HEK293 (cell line): ENCODE measurements around the gene DUSP3.
A peak's percentile ranks its signal among the peaks of the same experiment; 100 is the strongest.

Source experiments
- BCL11A ChIP-seq: fragments of 450-650 bp; formaldehyde crosslinking; IDR thresholded peaks from 2 replicates; pipeline ENCODE4 v1.5.1; 2016; ENCODE audit warnings: low read depth, missing biosample characterization, missing genetic modification characterization
- FEZF1 ChIP-seq: fragments of 450-650 bp; formaldehyde crosslinking; IDR thresholded peaks from 2 replicates; pipeline ENCODE4 v1.5.1; 2016; ENCODE audit warnings: missing biosample characterization, missing genetic modification characterization
- GLI4 ChIP-seq: fragments of 450-650 bp; formaldehyde crosslinking; IDR thresholded peaks from 2 replicates; pipeline ENCODE4 v1.5.1; 2016; ENCODE audit warnings: missing biosample characterization, missing genetic modification characterization
- GLIS2 ChIP-seq: fragments of 450-650 bp; formaldehyde crosslinking; IDR thresholded peaks from 2 replicates; pipeline ENCODE4 v1.5.1; 2016; ENCODE audit warnings: missing biosample characterization, missing genetic modification characterization
- HOXC10 ChIP-seq: sonication (generic); formaldehyde crosslinking; IDR thresholded peaks from 2 replicates; pipeline ENCODE4 v1.8.1; 2023; ENCODE audit warnings: mild to moderate bottlenecking, missing genetic modification reagents
- SP7 ChIP-seq: fragments of 450-650 bp; formaldehyde crosslinking; IDR thresholded peaks from 2 replicates; pipeline ENCODE4 v1.5.1; 2016; ENCODE audit warnings: missing biosample characterization, missing genetic modification characterization
- TCF7L2 ChIP-seq: IDR thresholded peaks from 2 replicates; pipeline ENCODE4 v1.6.1; 2011; ENCODE audit warnings: low read depth, mild to moderate bottlenecking, inconsistent platforms, low read length, moderate library complexity, borderline replicate concordance
- ZBTB7A ChIP-seq: fragments of 450-650 bp; formaldehyde crosslinking; IDR thresholded peaks from 2 replicates; pipeline ENCODE4 v1.5.1; 2016; ENCODE audit warnings: low read depth, missing biosample characterization, missing genetic modification characterization
- ZNF146 ChIP-seq: fragments of 450-650 bp; formaldehyde crosslinking; IDR thresholded peaks from 2 replicates; pipeline ENCODE4 v1.5.1; 2016; ENCODE audit warnings: missing biosample characterization, missing genetic modification characterization
- ZNF16 ChIP-seq: fragments of 450-650 bp; formaldehyde crosslinking; IDR thresholded peaks from 2 replicates; pipeline ENCODE4 v1.5.1; 2016; ENCODE audit warnings: low read depth, missing biosample characterization, missing genetic modification characterization
- ZNF19 ChIP-seq: fragments of 450-650 bp; formaldehyde crosslinking; IDR thresholded peaks from 2 replicates; pipeline ENCODE4; 2016; ENCODE audit warnings: missing biosample characterization, missing genetic modification characterization, low read depth
- ZNF214 ChIP-seq: fragments of 450-650 bp; formaldehyde crosslinking; IDR thresholded peaks from 2 replicates; pipeline ENCODE4 v1.5.1; 2017; ENCODE audit warnings: missing biosample characterization, mild to moderate bottlenecking, missing genetic modification characterization, borderline replicate concordance
- ZNF292 ChIP-seq: fragments of 450-650 bp; formaldehyde crosslinking; IDR thresholded peaks from 2 replicates; pipeline ENCODE4 v1.5.1; 2016; ENCODE audit warnings: low read depth, missing biosample characterization, missing genetic modification characterization, borderline replicate concordance
- ZNF433 ChIP-seq: fragments of 450-650 bp; formaldehyde crosslinking; IDR thresholded peaks from 2 replicates; pipeline ENCODE4 v1.5.1; 2016; ENCODE audit warnings: missing biosample characterization, missing genetic modification characterization, low read depth
- ZNF521 ChIP-seq: fragments of 450-650 bp; formaldehyde crosslinking; IDR thresholded peaks from 2 replicates; pipeline ENCODE4 v1.5.1; 2017; ENCODE audit warnings: missing biosample characterization, mild to moderate bottlenecking, missing genetic modification characterization
- ZNF529 ChIP-seq: fragments of 450-650 bp; formaldehyde crosslinking; IDR thresholded peaks from 2 replicates; pipeline ENCODE4 v1.5.1; 2017; ENCODE audit warnings: missing genetic modification characterization, missing biosample characterization; ENCODE audit not compliant: insufficient replicate concordance
- ZNF544 ChIP-seq: fragments of 450-650 bp; formaldehyde crosslinking; IDR thresholded peaks from 2 replicates; pipeline ENCODE4 v1.5.0; 2017; ENCODE audit warnings: missing biosample characterization, missing genetic modification characterization
- ZNF596 ChIP-seq: fragments of 450-650 bp; IDR thresholded peaks from 2 replicates; pipeline ENCODE4 v1.5.0; 2018; ENCODE audit warnings: missing biosample characterization, mild to moderate bottlenecking, missing genetic modification characterization, moderate library complexity
- ZNF600 ChIP-seq: fragments of 450-650 bp; formaldehyde crosslinking; IDR thresholded peaks from 2 replicates; pipeline ENCODE4 v1.5.1; 2016; ENCODE audit warnings: missing biosample characterization, missing genetic modification characterization
- ZNF660 ChIP-seq: fragments of 450-650 bp; IDR thresholded peaks from 2 replicates; pipeline ENCODE4 v1.5.1; 2018; ENCODE audit warnings: missing biosample characterization, mild to moderate bottlenecking, missing genetic modification characterization
- ZNF701 ChIP-seq: fragments of 450-650 bp; formaldehyde crosslinking; IDR thresholded peaks from 2 replicates; pipeline ENCODE4 v1.5.1; 2016; ENCODE audit warnings: missing biosample characterization, missing genetic modification characterization
- ZNF768 ChIP-seq: fragments of 450-650 bp; formaldehyde crosslinking; IDR thresholded peaks from 2 replicates; pipeline ENCODE4 v1.5.1; 2018; ENCODE audit warnings: missing biosample characterization, mild to moderate bottlenecking, missing genetic modification characterization
- ZNF776 ChIP-seq: fragments of 450-650 bp; formaldehyde crosslinking; IDR thresholded peaks from 2 replicates; pipeline ENCODE4 v1.5.0; 2017; ENCODE audit warnings: missing biosample characterization, missing genetic modification characterization, borderline replicate concordance
- ZNF785 ChIP-seq: fragments of 450-650 bp; formaldehyde crosslinking; IDR thresholded peaks from 2 replicates; pipeline ENCODE4 v1.5.1; 2016; ENCODE audit warnings: missing biosample characterization, missing genetic modification characterization
- ZNF843 ChIP-seq: fragments of 450-650 bp; formaldehyde crosslinking; IDR thresholded peaks from 2 replicates; pipeline ENCODE4 v1.5.1; 2016; ENCODE audit warnings: missing biosample characterization, missing genetic modification characterization
- TF ChIP-seq, protein P1 (sequence below): fragments of 450-650 bp; formaldehyde crosslinking; IDR thresholded peaks from 2 replicates; pipeline ENCODE4 v1.5.1; 2016; ENCODE audit warnings: missing biosample characterization, missing genetic modification characterization
- TF ChIP-seq, protein P2 (sequence below): fragments of 450-650 bp; formaldehyde crosslinking; IDR thresholded peaks from 2 replicates; pipeline ENCODE4 v1.5.1; 2016; ENCODE audit warnings: missing biosample characterization, missing genetic modification characterization
- TF ChIP-seq, protein P3 (sequence below): fragments of 450-650 bp; formaldehyde crosslinking; IDR thresholded peaks from 2 replicates; pipeline ENCODE4 v1.5.1; 2016; ENCODE audit warnings: missing biosample characterization, missing genetic modification characterization
- TF ChIP-seq, protein P4 (sequence below): fragments of 450-650 bp; formaldehyde crosslinking; IDR thresholded peaks from 2 replicates; pipeline ENCODE4 v1.5.1; 2016; ENCODE audit warnings: missing biosample characterization, missing genetic modification characterization, borderline replicate concordance
- TF ChIP-seq, protein P5 (sequence below): fragments of 450-650 bp; formaldehyde crosslinking; IDR thresholded peaks from 2 replicates; pipeline ENCODE4 v1.5.1; 2017; ENCODE audit warnings: missing biosample characterization, missing genetic modification characterization

Gene DUSP3

DNA sequence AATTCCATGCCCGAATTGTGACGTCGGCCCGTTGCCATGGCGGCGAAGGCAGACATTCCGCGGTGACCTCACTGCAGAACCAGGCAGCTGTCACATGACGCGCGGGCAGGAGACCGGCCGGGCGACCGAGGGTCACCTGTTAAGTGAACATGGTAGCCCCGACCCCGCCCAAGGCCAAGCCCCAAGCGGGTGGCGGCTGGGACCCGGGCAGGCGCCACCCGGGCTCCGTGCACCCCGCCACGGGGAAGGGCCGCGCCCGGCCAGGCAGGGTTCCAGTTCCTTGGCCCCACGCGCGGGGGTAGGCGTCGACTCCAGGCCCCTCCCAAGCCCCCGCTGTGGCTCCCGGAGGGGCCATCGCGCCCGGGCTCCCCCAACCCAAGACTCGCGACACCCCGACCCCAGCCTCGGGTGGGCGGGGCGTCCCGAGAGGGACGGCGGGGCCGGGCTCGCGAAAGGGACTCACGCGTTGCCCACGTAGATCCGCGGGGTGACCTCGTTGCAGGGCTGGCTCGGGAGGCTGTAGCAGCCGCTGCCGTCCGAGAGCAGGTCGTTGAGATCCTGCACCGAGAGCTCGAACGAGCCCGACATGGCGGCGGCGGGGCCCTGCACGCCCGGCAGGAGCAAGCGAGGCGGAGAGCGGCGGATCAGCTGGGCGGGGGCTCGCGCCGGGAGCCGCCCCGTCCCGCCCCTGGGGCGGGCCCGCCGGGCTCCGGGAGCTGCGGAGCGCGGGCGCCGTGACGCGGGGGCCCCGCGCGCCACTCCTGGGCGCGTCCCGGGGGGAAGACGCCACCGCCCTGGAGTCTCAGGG, at the start of gene DUSP3 (continued):
- TF ChIP-seq ZNF214 (tag by site-specific recombination) (no peak), SP7 (peak; percentile 44), ZNF544 (tag by site-specific recombination) (no peak), ZNF768 (tag by site-specific recombination) (no peak), HOXC10 (no peak), ZNF521 (tag by site-specific recombination) (no peak), ZNF433 (tag by site-specific recombination) (no peak), GLIS2 (peak; percentile 85), FEZF1 (tag by site-specific recombination) (peak; percentile 76), ZNF596 (tag by site-specific recombination) (no peak), ZBTB7A (tag by site-specific recombination) (no peak), ZNF843 (tag by site-specific recombination) (no peak), ZNF292 (tag by site-specific recombination) (no peak), ZNF660 (tag by site-specific recombination) (no peak; the same call in 1 of the 2 replicates), ZNF19 (no peak), ZNF600 (tag by site-specific recombination) (0 out of 2 replicates have a peak, but pooled peaks have one; percentile 10), ZNF16 (tag by site-specific recombination) (no peak), ZNF529 (tag by site-specific recombination) (no peak), BCL11A (tag by site-specific recombination) (no peak), TCF7L2 (no peak), GLI4 (tag by site-specific recombination) (peak; percentile 87; the same call in 1 of the 2 replicates), ZNF785 (tag by site-specific recombination) (0 out of 2 replicates have a peak, but pooled peaks have one; percentile 15), ZNF776 (tag by site-specific recombination) (no peak), ZNF146 (tag by site-specific recombination) (no peak), ZNF701 (tag by site-specific recombination) (no peak)
- TF ChIP-seq, protein P1, sequence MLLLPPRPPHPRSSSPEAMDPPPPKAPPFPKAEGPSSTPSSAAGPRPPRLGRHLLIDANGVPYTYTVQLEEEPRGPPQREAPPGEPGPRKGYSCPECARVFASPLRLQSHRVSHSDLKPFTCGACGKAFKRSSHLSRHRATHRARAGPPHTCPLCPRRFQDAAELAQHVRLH (tag by site-specific recombination) = no peak
- TF ChIP-seq, protein P2, sequence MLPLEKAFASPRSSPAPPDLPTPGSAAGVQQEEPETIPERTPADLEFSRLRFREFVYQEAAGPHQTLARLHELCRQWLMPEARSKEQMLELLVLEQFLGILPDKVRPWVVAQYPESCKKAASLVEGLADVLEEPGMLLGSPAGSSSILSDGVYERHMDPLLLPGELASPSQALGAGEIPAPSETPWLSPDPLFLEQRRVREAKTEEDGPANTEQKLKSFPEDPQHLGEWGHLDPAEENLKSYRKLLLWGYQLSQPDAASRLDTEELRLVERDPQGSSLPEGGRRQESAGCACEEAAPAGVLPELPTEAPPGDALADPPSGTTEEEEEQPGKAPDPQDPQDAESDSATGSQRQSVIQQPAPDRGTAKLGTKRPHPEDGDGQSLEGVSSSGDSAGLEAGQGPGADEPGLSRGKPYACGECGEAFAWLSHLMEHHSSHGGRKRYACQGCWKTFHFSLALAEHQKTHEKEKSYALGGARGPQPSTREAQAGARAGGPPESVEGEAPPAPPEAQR (tag by site-specific recombination) = no peak
- TF ChIP-seq, protein P3, sequence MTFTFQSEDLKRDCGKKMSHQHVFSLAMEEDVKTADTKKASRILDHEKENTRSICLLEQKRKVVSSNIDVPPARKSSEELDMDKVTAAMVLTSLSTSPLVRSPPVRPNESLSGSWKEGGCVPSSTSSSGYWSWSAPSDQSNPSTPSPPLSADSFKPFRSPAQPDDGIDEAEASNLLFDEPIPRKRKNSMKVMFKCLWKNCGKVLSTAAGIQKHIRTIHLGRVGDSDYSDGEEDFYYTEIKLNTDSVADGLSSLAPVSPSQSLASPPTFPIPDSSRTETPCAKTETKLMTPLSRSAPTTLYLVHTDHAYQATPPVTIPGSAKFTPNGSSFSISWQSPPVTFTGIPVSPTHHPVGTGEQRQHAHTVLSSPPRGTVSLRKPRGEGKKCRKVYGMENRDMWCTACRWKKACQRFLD (tag by site-specific recombination) = peak; percentile 93
- TF ChIP-seq, protein P4, sequence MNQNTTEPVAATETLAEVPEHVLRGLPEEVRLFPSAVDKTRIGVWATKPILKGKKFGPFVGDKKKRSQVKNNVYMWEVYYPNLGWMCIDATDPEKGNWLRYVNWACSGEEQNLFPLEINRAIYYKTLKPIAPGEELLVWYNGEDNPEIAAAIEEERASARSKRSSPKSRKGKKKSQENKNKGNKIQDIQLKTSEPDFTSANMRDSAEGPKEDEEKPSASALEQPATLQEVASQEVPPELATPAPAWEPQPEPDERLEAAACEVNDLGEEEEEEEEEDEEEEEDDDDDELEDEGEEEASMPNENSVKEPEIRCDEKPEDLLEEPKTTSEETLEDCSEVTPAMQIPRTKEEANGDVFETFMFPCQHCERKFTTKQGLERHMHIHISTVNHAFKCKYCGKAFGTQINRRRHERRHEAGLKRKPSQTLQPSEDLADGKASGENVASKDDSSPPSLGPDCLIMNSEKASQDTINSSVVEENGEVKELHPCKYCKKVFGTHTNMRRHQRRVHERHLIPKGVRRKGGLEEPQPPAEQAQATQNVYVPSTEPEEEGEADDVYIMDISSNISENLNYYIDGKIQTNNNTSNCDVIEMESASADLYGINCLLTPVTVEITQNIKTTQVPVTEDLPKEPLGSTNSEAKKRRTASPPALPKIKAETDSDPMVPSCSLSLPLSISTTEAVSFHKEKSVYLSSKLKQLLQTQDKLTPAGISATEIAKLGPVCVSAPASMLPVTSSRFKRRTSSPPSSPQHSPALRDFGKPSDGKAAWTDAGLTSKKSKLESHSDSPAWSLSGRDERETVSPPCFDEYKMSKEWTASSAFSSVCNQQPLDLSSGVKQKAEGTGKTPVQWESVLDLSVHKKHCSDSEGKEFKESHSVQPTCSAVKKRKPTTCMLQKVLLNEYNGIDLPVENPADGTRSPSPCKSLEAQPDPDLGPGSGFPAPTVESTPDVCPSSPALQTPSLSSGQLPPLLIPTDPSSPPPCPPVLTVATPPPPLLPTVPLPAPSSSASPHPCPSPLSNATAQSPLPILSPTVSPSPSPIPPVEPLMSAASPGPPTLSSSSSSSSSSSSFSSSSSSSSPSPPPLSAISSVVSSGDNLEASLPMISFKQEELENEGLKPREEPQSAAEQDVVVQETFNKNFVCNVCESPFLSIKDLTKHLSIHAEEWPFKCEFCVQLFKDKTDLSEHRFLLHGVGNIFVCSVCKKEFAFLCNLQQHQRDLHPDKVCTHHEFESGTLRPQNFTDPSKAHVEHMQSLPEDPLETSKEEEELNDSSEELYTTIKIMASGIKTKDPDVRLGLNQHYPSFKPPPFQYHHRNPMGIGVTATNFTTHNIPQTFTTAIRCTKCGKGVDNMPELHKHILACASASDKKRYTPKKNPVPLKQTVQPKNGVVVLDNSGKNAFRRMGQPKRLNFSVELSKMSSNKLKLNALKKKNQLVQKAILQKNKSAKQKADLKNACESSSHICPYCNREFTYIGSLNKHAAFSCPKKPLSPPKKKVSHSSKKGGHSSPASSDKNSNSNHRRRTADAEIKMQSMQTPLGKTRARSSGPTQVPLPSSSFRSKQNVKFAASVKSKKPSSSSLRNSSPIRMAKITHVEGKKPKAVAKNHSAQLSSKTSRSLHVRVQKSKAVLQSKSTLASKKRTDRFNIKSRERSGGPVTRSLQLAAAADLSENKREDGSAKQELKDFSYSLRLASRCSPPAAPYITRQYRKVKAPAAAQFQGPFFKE = no peak
- TF ChIP-seq, protein P5, sequence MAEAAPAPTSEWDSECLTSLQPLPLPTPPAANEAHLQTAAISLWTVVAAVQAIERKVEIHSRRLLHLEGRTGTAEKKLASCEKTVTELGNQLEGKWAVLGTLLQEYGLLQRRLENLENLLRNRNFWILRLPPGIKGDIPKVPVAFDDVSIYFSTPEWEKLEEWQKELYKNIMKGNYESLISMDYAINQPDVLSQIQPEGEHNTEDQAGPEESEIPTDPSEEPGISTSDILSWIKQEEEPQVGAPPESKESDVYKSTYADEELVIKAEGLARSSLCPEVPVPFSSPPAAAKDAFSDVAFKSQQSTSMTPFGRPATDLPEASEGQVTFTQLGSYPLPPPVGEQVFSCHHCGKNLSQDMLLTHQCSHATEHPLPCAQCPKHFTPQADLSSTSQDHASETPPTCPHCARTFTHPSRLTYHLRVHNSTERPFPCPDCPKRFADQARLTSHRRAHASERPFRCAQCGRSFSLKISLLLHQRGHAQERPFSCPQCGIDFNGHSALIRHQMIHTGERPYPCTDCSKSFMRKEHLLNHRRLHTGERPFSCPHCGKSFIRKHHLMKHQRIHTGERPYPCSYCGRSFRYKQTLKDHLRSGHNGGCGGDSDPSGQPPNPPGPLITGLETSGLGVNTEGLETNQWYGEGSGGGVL (tag by site-specific recombination) = peak; percentile 53
